Nucleus accumbens (tissue), 56 donors: ENCODE measurements around the gene CPEB3.
"Not testable (repeated sequence)": the region's sequence is repeated elsewhere in the genome, so short reads cannot be mapped to it uniquely, and the experiment has no call there.

ENCODE experiments used
- DNase-seq, 56 donors: peaks; one replicate each; lab custom pipeline; 2025; lab: John Stamatoyannopoulos, UW

Gene CPEB3

DNA sequence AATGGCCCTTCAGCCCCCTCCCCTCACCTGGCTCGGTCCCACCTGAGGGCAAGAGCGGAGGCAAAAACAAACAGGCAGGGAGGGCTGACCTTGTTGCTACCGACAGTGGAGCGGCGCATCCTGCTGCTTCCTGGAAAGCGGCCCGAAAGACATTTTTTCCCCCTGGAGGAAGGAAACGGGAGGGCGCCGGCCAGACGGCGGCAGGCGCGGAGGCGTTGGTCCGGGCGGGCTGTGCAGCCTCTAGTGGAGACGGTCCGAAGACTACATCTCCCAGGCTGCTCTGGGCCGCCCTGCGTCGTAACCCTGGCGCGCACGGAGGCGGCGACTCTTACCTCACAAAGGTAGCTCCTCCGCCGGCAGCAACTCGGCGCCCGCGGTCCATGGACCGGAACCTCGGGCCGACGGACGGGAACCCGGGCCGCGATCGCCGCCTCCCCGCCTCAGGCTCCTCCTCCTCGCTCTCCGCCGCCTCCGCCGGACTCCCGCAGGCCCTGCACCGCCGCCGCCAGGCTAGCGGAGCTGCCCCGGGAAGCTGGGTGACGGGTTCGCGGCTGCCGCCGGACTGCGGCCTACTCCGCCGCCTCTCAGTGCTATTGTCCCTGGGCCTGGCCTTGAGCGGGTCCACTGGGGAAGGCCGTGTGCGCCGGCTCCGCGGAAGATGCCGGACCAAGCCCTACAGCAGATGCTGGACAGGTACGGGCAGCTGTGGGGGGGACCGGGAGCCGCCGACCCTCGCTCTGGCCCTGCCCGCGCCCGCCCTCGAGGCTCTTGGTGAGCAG lies at the start of gene CPEB3, which contains the start of gene MARCHF5:
Gene CPEB3, minus strand, starts transcription at position 242 of the 779 bp plus-strand sequence. CDS start 50,728 bp downstream, outside the sequence.
Gene MARCHF5, plus strand, starts transcription at position 331 of the 779 bp plus-strand sequence. Its CDS starts 328 bp downstream, at position 659.
- peak; percentile 25 to 96 (median 88) for DNase-seq

- DNase-seq = not testable (repeated sequence)
Measured at GRCh38 chr10:92329927-92330326, 39.0 kb upstream of the CPEB3 start.

- DNase-seq = no peak
Measured at GRCh38 chr10:92328993-92329392, 38.1 kb upstream of the CPEB3 start.

GRCh38 chr10:92327445-92328433 lies 36.9 kb upstream of the CPEB3 start:
- DNase-seq = no peak

DNA sequence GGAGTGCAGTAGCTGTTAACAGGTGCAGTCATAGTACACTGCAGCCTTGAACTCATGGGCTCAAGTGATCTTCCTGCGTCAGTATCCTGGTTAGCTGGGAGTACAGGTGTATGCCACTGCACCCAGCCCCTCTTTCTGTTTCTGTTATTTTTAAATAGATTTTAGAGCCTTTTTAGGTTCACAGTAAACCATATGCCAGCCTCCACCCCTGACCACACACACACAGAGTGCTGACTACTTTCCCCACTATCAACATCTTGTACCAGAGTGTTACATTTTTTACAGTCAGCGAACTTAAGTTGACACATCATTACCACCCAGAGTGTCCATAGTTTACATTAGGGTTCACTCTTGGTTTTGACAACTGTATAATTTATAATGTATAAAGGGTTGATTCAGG lies 32.2 kb upstream of the CPEB3 start:
- no peak for DNase-seq

- no peak for DNase-seq
Measured at GRCh38 chr10:92316610-92317009, 25.7 kb upstream of the CPEB3 start.

DNA sequence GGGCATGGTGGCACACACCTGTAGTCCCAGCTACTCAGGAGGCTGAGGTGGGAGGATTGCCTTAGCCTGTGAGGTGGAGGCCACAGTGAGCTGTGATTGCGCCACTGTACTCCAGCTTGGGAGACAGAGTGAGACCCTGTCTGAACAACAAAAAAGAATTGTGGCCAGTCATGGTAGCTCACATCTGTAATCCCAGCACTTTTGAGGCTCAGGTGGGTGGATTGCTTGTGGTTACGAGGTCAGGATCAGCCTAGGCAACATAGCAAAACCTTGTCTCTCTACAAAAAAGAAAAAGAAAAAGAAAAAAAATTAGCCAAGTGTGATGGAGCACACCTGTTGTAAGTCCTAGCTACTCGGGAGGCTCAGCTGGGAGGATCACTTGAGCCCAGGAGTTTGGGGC lies 22.9 kb upstream of the CPEB3 start:
- DNase-seq = no peak

DNA sequence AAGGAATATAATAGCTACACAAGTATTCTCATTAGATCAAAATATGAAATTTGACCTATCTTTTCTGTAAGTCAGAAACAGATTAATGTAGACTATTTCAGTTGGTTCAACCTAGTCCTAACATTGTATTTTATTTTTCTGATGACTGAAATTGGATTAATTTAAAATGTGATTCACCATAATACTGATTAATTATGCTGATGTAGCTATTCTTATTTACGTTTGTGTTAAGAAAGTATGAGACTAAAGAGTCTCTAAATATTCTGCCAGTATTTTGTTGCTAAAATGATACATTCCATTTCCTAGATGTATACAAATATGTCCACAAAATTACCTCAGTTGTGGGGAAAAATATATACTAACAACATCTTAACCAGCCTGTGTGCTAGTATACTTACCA lies 18.4 kb upstream of the CPEB3 start:
- DNase-seq = no peak

GRCh38 chr10:92305133-92306072 lies 14.5 kb upstream of the CPEB3 start:
- DNase-seq = no peak

GRCh38 chr10:92304061-92304460 lies 13.2 kb upstream of the CPEB3 start:
- no peak for DNase-seq

DNA sequence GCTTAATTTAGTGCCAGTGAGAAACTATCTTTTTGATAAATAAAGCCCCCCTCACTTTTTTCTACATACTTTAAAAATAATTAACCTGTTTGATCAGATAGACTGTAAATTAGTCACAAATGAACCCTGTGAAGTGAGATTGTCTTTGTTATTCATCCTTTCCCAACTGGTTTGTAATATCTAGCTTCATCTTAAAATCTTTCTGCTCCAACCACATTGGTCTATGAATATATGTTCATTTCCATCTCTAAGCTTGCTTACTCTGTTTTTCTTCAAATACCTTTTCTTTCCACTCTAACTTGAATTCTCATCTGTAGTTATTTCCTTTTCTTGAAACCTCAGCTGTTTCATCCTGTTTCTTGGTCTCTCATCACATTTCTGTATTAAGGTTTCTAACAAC lies 12.2 kb upstream of the CPEB3 start:
- no peak for DNase-seq

- DNase-seq = no peak
Measured at GRCh38 chr10:92298487-92298886, 7.6 kb upstream of the CPEB3 start.

DNA sequence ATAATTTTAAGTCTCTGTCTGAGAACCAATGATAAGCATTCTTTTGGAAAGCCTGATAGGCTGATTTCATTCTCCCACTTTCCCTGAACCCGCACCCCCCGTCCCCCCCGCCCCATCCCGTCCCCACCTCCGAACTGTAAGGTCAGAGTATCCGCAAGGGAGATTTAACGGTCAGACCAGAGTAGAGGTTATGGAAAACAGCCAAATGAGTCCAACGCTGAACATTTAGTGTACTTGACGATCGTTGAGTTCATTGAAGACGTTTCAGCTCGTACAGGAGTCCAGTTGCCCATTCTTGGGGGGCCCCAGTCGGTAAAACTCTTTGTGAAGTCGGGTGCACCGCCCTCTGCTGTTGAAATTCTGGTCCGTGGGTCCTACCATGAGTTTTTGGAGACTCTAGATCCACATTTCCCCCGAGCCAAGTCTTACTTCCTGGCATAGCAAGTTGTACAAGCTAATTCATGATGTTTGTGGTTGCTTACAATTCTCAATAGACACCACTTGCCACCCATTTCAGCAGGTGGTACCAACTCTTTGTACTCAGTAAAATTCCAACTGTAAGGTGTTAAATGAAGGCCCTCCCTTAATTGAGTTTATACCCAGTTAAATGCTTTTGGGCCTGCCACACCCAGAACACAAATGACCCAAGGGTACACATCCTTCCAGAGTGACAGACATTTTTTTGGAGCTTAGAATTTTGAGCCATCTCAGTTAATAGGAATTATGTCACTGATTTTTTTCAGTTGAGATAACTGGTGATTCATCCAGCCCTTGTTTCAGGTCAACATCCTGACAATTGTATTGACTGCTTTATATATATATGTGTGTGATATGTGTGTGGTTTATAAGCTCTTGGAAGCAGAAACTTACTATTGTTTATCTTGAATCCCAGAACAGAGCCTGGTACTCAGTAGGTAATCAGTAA lies 1.3 kb upstream of the CPEB3 start:
- peak in 45 of 56 donors; percentile 1 to 58 (median 16) for DNase-seq

DNA sequence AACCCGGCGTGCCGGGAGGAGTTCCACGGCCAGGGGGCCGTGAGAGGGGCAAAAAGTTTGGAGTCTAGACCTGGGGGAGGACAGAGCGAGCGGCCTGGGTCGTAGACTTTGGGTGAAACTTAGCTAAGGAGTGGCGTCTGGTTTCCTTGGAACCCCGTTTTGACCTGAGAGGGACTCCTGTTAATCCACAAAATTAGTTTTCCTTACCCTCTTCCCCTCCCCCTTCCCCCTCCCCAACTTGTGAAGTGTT lies 663 bp upstream of the CPEB3 start:
- DNase-seq = peak in 3 of 56 donors; percentile 12 to 36 (median 28)

DNA sequence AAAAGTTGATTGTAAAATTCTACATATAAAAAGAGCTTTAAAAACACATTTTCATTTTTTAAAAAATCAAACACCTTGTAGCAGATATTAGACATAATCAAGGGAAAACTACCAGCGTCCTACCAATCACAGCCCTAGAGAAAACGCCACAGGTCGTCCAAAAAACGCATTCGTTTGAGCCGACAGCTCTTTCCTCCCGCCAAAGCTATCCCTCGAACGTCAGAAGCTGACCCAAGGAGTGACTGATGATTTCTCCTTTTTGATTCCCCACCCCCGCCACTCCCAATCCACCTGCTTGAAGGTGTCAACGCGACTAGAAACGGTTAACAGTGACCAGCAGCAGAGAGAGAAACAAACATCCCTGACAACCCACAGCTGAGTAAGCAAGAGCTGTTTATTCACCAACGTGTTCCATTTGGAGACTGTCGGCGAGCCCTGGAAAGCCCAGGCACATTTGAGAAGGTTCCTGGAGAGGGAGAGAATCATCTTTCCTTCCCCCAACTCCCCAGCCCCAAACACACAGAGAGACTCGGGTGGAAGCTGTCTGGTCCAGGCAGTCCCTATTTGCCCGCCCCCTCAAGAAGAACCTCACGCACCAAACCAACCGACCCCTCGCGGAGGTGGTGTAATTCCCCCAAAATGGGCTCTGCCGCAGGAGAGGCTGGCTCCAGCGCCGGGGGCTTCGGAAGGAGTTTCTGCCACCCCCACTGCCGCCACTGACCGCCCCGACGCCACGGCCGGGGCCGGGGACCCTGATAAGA lies 622 bp downstream of the CPEB3 start:
- DNase-seq = peak in 43 of 56 donors; percentile 17 to 66 (median 46)

GRCh38 chr10:92284112-92284704 lies 6.7 kb downstream of the CPEB3 start:
- DNase-seq = no peak

- DNase-seq = no peak
Measured at GRCh38 chr10:92278996-92279696, 11.7 kb downstream of the CPEB3 start.
